DMS153 (cell line): ENCODE data around the gene GPR37L1.
"Not testable (repeated sequence)": the region's sequence is repeated elsewhere in the genome, so short reads cannot be mapped to it uniquely, and the experiment has no call there.

ENCODE experiments used
- DNase-seq: peaks from one replicate; lab custom pipeline; 2025; lab: John Stamatoyannopoulos, UW

GPR37L1 gene

GRCh38 chr1:202154766-202155477, 32.2 kb downstream of the GPR37L1 start:
- peak; percentile 75 for DNase-seq

GRCh38 chr1:202155478-202156021, 32.8 kb downstream of the GPR37L1 start:
- peak; percentile 36 for DNase-seq

- no peak for DNase-seq
Measured at GRCh38 chr1:202156590-202156989, 33.9 kb downstream of the GPR37L1 start.

GRCh38 chr1:202157945-202158344, 35.2 kb downstream of the GPR37L1 start:
- no peak for DNase-seq

GRCh38 chr1:202158810-202159533, 36.3 kb downstream of the GPR37L1 start:
- DNase-seq, result no peak

GRCh38 chr1:202159534-202160371, 37.0 kb downstream of the GPR37L1 start:
- DNase-seq, result no peak

GRCh38 chr1:202160377-202160940, 37.7 kb downstream of the GPR37L1 start, which contains the start of gene PTPN7:
TSS of gene PTPN7 (minus strand) at chr1:202160602. CDS start at chr1:202159402, 1,200 bp downstream.
- no peak for DNase-seq

- DNase-seq, result no peak
Measured at GRCh38 chr1:202161151-202162046, 38.7 kb downstream of the GPR37L1 start.

GRCh38 chr1:202162047-202162417, 39.3 kb downstream of the GPR37L1 start:
- no peak for DNase-seq

GRCh38 chr1:202162418-202163280, 39.9 kb downstream of the GPR37L1 start:
- DNase-seq, result no peak

- DNase-seq, result no peak
Measured at GRCh38 chr1:202163281-202164270, 40.9 kb downstream of the GPR37L1 start.

GRCh38 chr1:202164271-202165037, 41.7 kb downstream of the GPR37L1 start:
- no peak for DNase-seq

- DNase-seq, result no peak
Measured at GRCh38 chr1:202165267-202165941, 42.7 kb downstream of the GPR37L1 start.

- DNase-seq, result no peak
Measured at GRCh38 chr1:202165942-202166843, 43.5 kb downstream of the GPR37L1 start.

- DNase-seq, result not testable (repeated sequence)
Measured at GRCh38 chr1:202167054-202167453, 44.3 kb downstream of the GPR37L1 start.
